DMS 273 treated with DMSO at 0.1 percent for 48 hours (cell line): ENCODE data around the gene LRMDA.

Experiments used
- DNase-seq: peaks from one replicate; lab custom pipeline; 2025; lab: John Stamatoyannopoulos, UW

LRMDA gene

GRCh38 chr10:76029782-76030181 is 598.4 kb downstream of the LRMDA start:
- DNase-seq: no peak

- no peak for DNase-seq
Measured at GRCh38 chr10:76031099-76031498, 599.7 kb downstream of the LRMDA start.

- DNase-seq: no peak
Measured at GRCh38 chr10:76031769-76032699, 600.6 kb downstream of the LRMDA start.

- no peak for DNase-seq
Measured at GRCh38 chr10:76032700-76033039, 601.2 kb downstream of the LRMDA start.

GRCh38 chr10:76033457-76034196 is 602.2 kb downstream of the LRMDA start:
- DNase-seq: no peak

GRCh38 chr10:76034353-76035205 is 603.2 kb downstream of the LRMDA start:
- no peak for DNase-seq

GRCh38 chr10:76035206-76036110 is 604.0 kb downstream of the LRMDA start:
- DNase-seq: no peak

- DNase-seq: no peak
Measured at GRCh38 chr10:76036111-76036940, 604.9 kb downstream of the LRMDA start.

- no peak for DNase-seq
Measured at GRCh38 chr10:76036962-76037361, 605.5 kb downstream of the LRMDA start.

GRCh38 chr10:76037531-76038155 is 606.2 kb downstream of the LRMDA start:
- DNase-seq: no peak

GRCh38 chr10:76038696-76039095 is 607.3 kb downstream of the LRMDA start:
- DNase-seq: no peak

GRCh38 chr10:76040107-76040829 is 608.8 kb downstream of the LRMDA start:
- DNase-seq: no peak

GRCh38 chr10:76040830-76041220 is 609.4 kb downstream of the LRMDA start:
- no peak for DNase-seq

GRCh38 chr10:76041551-76041950 is 610.1 kb downstream of the LRMDA start:
- peak; percentile 48 for DNase-seq

- no peak for DNase-seq
Measured at GRCh38 chr10:76043261-76043660, 611.8 kb downstream of the LRMDA start.

- no peak for DNase-seq
Measured at GRCh38 chr10:76044751-76045150, 613.3 kb downstream of the LRMDA start.

- no peak for DNase-seq
Measured at GRCh38 chr10:76045174-76045573, 613.8 kb downstream of the LRMDA start.

GRCh38 chr10:76047521-76047920 is 616.1 kb downstream of the LRMDA start:
- no peak for DNase-seq
